Stimulated activated CD4-positive, alpha-beta T cell treated with anti-CD3 and anti-CD28 coated beads, Interleukin-2, amount 100 ng/mL, for 48 hours (primary cell): ENCODE data around the gene TNFAIP1.

Experiments used
- DNase-seq, 2 donors: peaks; one replicate each; pipeline ENCODE4 v3.0.0-alpha.2; 2020

TNFAIP1 gene

DNA sequence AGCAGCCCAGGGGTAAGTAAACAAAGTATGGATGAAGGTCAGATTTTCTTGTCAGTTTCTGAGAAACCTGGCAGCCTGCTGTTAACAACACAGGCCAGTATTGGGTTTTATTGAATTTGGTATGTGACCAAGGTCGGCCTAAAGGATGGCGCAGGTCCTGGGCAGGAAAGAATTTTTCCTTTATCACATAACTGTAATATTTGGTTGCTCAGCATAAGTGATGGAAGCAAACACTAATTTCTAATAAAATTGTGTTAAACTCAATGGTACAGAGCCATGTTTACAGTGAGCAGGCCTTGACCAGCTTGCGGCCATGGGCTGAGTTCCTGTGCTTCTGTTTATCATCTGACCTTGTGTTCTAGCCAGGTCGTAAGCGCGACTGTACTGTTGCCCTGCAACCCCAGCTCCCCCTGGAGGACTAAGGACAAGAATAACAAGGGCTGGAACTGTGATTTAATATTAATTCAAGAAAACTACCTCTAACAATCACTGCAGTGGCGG, 11.2 kb downstream of the TNFAIP1 start:
- no peak for DNase-seq

DNA sequence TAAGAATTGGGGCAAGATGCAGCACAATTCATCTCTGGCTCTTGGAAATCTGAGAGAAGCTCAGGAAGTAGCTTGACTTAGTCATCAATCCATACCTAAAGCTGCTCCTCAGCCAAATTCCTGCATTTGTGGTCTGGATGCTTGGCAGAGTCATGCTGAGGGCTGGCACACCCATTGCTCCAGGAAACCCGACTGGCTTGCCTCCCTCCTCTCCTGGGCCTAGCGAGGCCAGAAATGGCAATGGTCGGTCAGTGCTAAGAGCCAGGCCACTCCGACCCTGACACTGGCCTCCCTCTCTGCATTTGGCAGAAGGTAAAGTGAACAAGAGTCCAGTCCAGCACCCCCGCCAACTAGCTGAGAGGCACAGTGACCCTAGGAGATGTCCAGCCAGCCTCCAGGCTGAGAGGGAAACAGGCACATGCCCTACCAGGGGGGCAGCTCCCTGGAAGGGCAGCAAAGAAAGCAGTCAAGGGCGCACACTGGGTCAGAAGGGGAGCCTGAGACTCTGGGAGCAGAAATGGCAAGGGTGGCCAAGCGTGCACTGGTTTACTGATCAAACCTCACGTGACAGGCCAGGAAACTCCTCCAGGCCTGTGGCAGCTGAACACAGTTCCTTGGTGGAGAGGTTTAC, 11.8 kb downstream of the TNFAIP1 start:
- DNase-seq, result no peak

- DNase-seq, result no peak
Measured at GRCh38 chr17:28348979-28349378, 13.4 kb downstream of the TNFAIP1 start.

- no peak for DNase-seq
Measured at GRCh38 chr17:28350271-28350670, 14.7 kb downstream of the TNFAIP1 start.

DNA sequence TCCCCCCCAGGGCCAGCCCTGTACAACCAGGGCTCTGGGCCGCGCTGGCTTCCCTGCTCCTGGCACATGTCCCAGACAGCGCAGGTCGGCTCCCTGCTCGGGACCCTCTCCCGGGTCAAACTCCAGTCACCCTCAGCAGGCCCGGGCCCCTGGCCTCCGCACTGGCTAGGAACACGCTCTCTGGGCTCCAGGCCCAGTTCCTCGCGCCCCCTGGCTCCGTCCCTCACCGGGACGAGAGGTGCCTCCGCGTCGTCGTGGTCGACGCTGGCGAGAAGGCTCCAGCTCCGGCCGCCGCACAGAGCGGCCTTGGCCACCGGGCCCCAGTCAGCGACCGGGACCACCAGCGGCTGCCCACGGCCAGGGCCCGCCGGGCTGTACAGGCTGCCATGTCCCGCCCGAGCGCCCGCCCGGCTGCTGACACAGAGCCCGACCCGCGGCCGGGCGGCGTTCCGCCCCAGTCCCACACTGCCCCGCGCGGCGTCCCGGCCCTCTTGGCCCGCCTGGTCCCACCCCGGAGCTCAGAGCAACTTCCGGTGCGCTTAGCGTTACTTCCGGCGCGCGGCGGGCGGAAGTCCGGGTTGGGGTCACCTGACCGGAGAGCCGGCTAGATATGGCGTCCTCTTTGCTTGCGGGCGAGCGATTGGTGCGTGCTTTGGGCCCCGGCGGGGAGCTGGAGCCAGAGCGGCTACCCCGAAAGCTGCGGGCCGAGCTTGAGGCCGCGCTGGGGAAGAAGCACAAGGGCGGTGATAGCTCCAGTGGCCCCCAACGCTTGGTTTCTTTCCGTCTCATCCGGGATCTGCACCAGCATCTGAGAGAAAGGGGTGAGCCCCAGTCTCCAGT, 21.7 kb downstream of the TNFAIP1 start, which contains the start of gene POLDIP2:
TSS of gene POLDIP2 (minus strand) at position 467 of the 840 bp plus-strand sequence. CDS start at position 388, 79 bp downstream.
- DNase-seq, result peak; percentile 95

- DNase-seq, result no peak
Measured at GRCh38 chr17:28357901-28358197, 22.3 kb downstream of the TNFAIP1 start.

- DNase-seq, result no peak
Measured at GRCh38 chr17:28363186-28363585, 27.6 kb downstream of the TNFAIP1 start.

DNA sequence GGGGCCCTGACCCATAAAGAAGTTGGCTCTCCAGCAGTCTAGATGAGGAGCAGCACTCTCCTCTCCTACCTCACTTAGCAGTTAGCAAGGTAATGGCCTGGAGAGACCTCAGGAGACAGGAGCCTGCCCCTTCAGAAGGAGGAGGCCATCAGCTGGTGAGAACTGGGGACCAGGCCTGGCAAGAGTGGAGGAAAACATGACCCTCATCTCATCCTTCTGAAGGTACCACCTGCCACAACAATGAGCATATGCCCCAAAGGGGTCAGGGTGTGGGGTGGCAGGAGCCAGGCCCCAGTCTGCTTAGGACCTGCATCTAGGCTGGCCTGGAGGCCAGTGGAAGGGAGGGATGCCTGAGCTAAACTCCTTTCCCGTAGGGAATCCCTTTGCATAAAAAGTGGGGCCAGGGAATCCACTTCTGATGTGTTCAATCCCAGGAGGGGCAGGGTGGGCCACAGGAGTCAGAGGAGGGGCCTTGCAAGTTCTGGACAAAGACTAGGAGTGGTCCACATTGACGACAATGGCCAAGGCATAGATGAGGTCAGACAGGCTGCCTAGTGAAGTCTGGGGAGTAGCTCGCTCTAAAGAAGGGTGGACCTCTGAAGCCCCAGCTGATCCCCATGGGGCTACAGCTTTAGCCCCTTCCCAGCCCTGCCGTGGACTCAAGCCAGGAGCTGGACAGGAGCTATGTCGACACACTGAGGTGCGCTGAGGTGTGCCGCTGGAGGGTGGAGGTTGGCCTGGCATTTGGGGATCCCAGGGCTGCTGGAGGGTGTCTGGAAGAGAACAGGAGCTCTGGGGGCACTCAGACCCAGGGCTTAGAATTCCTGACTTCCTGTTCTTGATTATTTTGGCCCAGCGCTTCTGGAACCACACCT, 28.5 kb downstream of the TNFAIP1 start:
- DNase-seq, result no peak

GRCh38 chr17:28364665-28365363, 29.3 kb downstream of the TNFAIP1 start, which contains the start of gene SEBOX:
SEBOX (minus strand) TSS chr17:28365199; CDS start chr17:28365151, 48 bp downstream.
- DNase-seq, result no peak

DNA sequence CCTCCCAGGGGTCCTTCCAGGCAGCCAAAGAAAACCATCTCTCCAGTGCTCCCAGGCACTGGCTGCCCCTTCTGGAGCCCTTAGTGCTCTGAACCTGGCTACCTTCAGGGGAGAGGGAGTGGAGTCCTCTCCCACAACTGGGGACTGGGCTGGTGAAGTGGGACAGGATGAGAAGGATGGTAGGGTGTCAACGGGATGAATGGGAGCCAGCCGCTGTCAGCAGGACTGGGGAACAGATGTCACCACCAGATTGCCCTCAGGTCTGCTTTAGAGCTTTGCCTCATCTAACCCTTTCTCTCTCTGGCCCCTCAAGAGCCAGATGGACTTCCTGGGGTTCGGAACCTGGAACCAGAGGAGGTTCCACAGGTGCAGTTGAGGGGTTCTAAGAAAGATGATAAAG, 29.9 kb downstream of the TNFAIP1 start:
- DNase-seq, result no peak

DNA sequence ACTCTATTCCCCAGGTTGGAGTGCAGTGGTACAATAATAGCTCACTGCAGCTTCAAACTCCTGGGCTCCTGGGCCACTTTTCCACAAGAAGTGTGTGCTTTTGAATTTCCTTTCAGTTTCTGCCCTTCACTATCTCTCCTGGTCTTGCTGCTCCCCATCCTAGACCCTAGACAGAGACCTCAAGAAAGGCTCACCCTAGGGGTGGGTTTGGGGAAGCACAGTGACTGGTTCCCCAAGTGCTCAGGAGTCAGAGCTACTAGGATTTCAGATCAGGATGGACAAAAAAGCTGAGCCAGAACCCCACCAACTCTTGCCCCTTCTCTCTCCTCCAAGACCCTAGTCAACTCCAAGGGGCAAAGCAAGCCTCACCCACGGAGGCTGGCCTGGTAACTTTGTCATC, 31.0 kb downstream of the TNFAIP1 start:
- no peak for DNase-seq

DNA sequence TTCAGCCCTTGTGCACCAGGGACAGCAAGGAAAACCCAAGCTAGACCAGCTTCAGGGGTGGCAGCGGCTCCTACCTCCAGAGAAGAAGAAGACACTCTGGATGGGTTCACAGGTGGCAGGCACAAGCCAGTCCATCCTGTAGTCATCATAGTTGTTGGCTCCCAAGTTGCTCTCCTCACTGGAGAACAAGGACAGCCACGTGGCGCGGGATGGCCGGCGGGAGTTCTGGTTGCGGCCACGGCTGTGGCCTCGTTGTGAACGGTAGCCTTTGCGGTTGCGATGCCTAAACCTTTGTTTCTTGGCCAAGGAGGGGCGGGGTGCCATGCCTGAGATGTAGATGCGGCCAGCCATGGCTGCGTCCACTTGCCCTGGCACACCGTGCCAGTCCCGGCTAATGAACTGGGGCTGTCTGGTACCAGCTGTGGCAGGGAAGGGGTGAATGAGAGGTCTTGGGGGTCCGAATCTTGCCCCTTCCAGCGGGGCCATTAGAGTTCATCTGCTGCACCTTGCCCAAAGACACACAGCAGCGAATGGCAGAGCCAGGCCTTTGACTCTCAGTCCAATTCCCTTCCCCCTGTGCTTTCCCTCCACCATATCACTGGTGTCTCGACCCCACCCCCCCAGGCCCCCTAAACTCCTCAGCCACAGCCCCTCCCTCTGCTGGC, 32.2 kb downstream of the TNFAIP1 start:
- no peak for DNase-seq

DNA sequence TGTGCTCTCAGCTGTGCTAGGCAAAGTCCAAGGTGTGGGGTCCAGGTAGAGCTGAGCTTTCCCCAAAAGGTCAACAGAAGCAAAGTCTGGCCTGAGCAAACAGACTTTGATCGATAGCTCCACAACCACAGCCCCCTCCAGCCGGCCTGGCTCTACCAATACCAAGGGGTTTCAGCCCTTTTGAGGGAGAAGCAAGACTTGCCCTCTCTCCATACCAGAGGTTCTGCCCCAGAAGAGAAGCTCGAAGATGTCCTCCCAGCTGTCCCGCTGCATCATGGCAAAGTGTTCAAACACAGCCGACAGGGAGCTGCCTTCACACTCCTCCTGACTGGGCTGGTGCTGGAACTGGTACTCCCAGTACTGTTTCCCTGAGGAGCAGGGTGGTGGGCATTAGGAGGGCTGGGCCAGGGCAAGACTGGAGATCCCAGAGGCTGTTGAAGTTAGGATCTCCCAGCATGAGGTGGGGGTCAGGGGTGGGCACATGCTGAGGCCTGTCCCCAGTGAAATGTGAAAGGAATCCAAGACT, 32.8 kb downstream of the TNFAIP1 start:
- DNase-seq, result no peak

GRCh38 chr17:28368915-28369683, 33.5 kb downstream of the TNFAIP1 start:
- no peak for DNase-seq

- no peak for DNase-seq
Measured at GRCh38 chr17:28369684-28370034, 34.1 kb downstream of the TNFAIP1 start.

DNA sequence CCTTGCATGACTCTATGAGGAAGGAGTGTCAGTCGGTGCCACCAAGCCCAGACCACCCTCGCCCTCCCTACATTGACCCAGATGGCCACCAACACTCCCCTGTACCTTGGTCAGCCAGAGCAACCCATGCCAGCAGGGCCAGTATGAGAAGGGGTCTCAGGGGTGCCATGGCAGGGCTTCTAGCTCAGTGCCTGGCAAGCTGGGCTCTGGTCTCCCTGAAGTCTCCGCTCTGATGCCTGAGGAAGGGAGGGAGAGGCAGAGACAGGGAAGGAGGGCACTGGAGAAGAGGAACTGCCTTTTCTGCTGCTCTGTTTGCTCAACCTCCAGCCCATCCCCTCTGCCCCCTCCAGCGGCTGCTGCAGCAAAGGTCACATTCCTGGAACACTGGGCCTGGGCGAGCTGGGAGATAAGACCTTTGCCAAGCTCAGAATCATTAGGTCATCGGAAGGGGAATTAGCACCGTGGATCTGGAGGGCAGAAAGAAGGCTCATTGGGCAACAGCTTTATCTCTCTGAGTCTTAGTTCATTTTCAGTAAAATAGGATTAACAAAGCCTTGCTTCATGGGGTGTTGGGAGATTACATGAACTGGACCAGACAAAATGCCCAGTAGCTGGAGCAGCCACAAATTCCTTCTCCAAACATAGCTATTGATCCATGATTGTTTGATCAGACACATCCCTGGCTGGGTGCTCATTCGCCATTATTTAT, 34.6 kb downstream of the TNFAIP1 start, which contains the start of gene VTN:
TSS of gene VTN (minus strand) at position 273 of the 709 bp plus-strand sequence. CDS start at position 169, 104 bp downstream.
- no peak for DNase-seq

- no peak for DNase-seq
Measured at GRCh38 chr17:28370744-28371103, 35.2 kb downstream of the TNFAIP1 start.

DNA sequence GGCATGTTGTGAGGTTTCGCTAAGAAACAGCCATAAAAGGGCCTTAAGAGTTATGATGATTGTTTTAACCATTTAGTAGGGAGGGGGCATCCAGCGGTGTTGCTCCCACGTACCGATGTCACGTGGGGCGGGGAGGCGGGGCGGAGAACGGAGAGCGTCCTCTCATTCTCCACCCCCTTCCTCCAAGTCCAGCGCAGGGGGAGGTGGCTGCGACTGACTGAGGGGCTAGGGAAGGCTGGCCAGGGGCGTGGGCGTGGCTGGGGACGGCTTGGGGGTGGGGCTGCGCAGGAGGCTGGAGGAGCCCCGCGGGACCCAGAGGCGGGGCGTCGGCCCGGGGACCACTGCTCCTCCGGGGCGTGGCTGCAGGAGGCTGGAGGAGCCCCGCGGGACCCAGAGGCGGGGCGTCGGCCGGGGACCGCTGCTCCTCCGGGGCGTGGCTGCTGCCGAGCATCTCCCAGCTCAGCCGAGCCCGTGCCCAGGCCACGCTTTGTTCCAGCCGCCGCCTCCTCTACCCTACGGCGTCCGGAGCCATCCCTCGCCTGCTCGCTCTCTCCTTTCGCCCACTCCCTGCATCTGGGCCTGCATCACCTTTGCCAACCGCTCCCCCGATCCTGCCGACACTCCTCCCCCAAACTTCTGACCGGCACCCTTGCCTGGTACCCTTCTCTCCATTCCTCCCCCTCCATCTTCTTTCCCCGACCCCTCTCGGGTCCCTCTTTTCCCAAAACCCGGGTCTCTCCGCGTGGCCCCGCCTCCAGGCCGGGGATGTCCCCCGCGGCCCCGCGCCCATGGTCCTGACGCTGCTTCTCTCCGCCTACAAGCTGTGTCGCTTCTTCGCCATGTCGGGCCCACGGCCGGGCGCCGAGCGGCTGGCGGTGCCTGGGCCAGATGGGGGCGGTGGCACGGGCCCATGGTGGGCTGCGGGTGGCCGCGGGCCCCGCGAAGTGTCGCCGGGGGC, 36.0 kb downstream of the TNFAIP1 start, which contains the start of gene SARM1:
TSS of gene SARM1 (plus strand) at position 450 of the 958 bp plus-strand sequence. CDS start at position 789, 339 bp downstream.
- DNase-seq, result peak; percentile 82 to 83
